HG03064 (cell line): ENCODE results near the gene DRAM2.
"Not testable (repeated sequence)": the region's sequence is repeated elsewhere in the genome, so short reads cannot be mapped to it uniquely, and the experiment has no call there.

Experiments
- ATAC-seq: cut with Tn5 transposase; IDR thresholded peaks from one replicate; pipeline ENCODE4 v1.9.1; 2021; ENCODE audit warnings: low read depth; ENCODE audit not compliant: unreplicated experiment

DRAM2 gene

GRCh38 chr1:111084999-111085398 lies 54.9 kb downstream of the DRAM2 start:
- no peak for ATAC-seq

DNA sequence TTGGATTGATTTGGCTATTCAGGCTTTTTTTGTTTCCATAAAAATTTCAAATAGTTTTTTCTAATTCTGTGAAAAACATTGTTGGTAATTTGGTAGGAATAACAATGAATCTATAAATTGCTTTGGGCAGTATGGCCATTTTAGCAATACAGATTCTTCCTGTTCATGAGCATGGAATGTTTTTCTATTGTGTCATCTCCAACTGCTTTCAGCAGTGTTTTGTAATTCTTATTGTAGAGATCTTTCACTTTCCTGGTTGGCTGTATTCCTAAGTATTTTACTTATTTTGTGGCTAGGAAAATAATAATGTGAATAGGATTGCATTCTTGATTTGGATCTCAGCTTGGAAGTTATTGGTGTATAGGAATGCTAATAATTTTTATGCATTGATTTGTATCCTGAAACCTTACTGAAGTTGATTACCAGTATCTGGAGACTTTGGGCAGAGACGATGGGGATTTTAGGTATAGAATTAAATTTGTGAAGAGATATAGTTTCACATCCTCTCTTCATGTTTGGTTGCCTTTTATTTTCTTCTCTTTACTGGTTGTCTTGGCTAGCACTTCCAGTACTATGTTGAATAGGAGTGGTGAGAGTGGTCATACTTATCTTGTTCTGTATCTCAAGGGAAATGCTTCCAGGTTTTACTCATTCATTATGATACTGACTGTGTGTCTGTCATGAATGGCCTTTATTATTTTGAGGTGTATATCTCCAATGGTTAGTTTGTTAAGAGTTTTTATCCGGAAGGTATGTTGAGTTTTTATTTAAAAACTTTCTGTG lies 57.3 kb downstream of the DRAM2 start:
- no peak for ATAC-seq

DNA sequence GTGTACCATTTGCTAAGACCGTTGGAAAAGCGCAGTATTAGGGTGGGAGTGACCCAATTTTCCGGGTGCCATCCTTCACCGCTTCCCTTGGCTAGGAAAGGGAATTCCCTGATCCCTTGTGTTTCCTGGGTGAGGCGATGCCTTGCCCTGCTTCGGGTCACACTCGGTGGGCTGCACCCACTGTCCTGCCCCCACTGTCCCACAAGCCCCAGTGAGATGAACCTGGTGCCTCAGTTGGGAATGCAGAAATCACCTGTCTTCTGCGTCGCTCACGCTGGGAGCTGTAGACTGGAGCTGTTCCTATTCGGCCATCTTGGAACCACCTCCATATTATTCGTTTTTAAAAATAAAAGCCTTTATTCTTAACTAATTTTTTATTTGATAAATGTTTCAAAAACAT lies 60.6 kb downstream of the DRAM2 start:
- not testable (repeated sequence) for ATAC-seq

DNA sequence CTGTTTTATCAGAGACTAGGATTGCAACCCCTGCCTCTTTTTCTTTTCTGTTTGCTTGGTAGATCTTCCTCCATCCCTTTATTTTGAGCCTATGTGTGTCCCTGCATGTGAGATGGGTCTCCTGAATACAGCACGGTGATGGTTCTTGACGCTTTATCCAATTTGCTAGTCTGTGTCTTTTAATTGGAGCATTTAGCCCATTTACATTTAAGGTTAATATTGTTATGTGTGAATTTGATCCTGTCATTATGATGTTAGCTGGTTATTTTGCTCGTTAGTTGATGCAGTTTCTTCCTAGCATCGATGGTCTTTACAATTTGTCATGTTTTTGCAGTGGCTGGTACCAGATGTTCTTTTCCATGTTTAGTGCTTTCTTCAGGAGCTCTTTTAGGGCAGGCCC lies 62.6 kb downstream of the DRAM2 start:
- not testable (repeated sequence) for ATAC-seq
